Measurements from ENCODE around the gene SMIM43.
"Not testable (repeated sequence)": the region's sequence is repeated elsewhere in the genome, so short reads cannot be mapped to it uniquely, and the experiment has no call there.

SMIM43 gene

GRCh38 chr4:121778991-121779628, 14.1 kb upstream of the SMIM43 start:
- no peak for DNase-seq (ENCODE audit: low spot score)

- DNase-seq (ENCODE audit: low spot score), result no peak
These were observed 12.7 kb upstream of the SMIM43 start for GRCh38 chr4:121777625-121778024.

GRCh38 chr4:121776610-121777401, 11.8 kb upstream of the SMIM43 start:
- no peak for DNase-seq (ENCODE audit: low spot score)

- DNase-seq (ENCODE audit: low spot score), result no peak
These were observed 8.9 kb upstream of the SMIM43 start for GRCh38 chr4:121773883-121774282.

GRCh38 chr4:121771869-121772268, 6.9 kb upstream of the SMIM43 start:
- DNase-seq (ENCODE audit: low spot score), result no peak

GRCh38 chr4:121769341-121769740, 4.4 kb upstream of the SMIM43 start:
- no peak for DNase-seq (ENCODE audit: low spot score)

- DNase-seq (ENCODE audit: low spot score), result no peak
These were observed 2.2 kb upstream of the SMIM43 start for GRCh38 chr4:121767166-121767565.

GRCh38 chr4:121765971-121766538, 1.1 kb upstream of the SMIM43 start:
- no peak for DNase-seq (ENCODE audit: low spot score)

GRCh38 chr4:121765368-121765705, 373 bp upstream of the SMIM43 start:
- no peak for DNase-seq (ENCODE audit: low spot score)

GRCh38 chr4:121764303-121764701, 662 bp downstream of the SMIM43 start:
- DNase-seq (ENCODE audit: low spot score), result no peak

GRCh38 chr4:121760205-121760604, 4.8 kb downstream of the SMIM43 start:
- no peak for DNase-seq (ENCODE audit: low spot score)

GRCh38 chr4:121758925-121759568, 5.9 kb downstream of the SMIM43 start:
- DNase-seq (ENCODE audit: low spot score), result no peak

GRCh38 chr4:121752142-121752541, 12.8 kb downstream of the SMIM43 start:
- DNase-seq (ENCODE audit: low spot score), result not testable (repeated sequence)

- no peak for DNase-seq (ENCODE audit: low spot score)
These were observed 15.7 kb downstream of the SMIM43 start for GRCh38 chr4:121749225-121749624.

- DNase-seq (ENCODE audit: low spot score), result no peak
These were observed 22.2 kb downstream of the SMIM43 start for GRCh38 chr4:121742794-121743193.

- no peak for DNase-seq (ENCODE audit: low spot score)
These were observed 23.2 kb downstream of the SMIM43 start for GRCh38 chr4:121741751-121742150.

GRCh38 chr4:121740796-121741409, 24.1 kb downstream of the SMIM43 start:
- no peak for DNase-seq (ENCODE audit: low spot score)

- DNase-seq (ENCODE audit: low spot score), result no peak
These were observed 25.4 kb downstream of the SMIM43 start for GRCh38 chr4:121739575-121739974.

- no peak for DNase-seq (ENCODE audit: low spot score)
These were observed 26.0 kb downstream of the SMIM43 start for GRCh38 chr4:121738780-121739535.

- no peak for DNase-seq (ENCODE audit: low spot score)
These were observed 27.0 kb downstream of the SMIM43 start for GRCh38 chr4:121737846-121738554.

GRCh38 chr4:121736735-121737351, 28.1 kb downstream of the SMIM43 start:
- peak; percentile 11 for DNase-seq (ENCODE audit: low spot score)
